Measurements from ENCODE around the gene CCNT1. TPM values are rescaled to one million over a fixed set of nuclear protein-coding genes. Genes with fewer than 3 reads are reported as not detected.
"Not testable (repeated sequence)": the region's sequence is repeated elsewhere in the genome, so short reads cannot be mapped to it uniquely, and the experiment has no call there.

Gene CCNT1
- total RNA-seq, 1 donor from 2014 or later, result 49.2 TPM

- Mint-ChIP-seq H3K4me3 (ENCODE audit: unreplicated experiment) (peak overlapping the region; percentile 99), H3K27ac (ENCODE audit: unreplicated experiment) (no peak overlapping the region), H3K4me1 (ENCODE audit: low read depth, unreplicated experiment) (peaks cover 21% of the 10 kb centered on the region), H3K36me3 (ENCODE audit: low read depth, unreplicated experiment) (peaks cover 16% of the 10 kb centered on the region), H3K27me3 (ENCODE audit: low read depth, unreplicated experiment) (no peaks in the 10 kb centered on the region), H3K9me3 (ENCODE audit: unreplicated experiment) (no peaks in the 10 kb centered on the region)
- H2AFZ ChIP-seq (ENCODE audit: low read depth, low read length), result no peak overlapping the region
- no peak for TF ChIP-seq EZH2 (IDR thresholded peaks at IDR 0.05; ENCODE audit: insufficient read depth, low read length)
- TF ChIP-seq, protein P1, sequence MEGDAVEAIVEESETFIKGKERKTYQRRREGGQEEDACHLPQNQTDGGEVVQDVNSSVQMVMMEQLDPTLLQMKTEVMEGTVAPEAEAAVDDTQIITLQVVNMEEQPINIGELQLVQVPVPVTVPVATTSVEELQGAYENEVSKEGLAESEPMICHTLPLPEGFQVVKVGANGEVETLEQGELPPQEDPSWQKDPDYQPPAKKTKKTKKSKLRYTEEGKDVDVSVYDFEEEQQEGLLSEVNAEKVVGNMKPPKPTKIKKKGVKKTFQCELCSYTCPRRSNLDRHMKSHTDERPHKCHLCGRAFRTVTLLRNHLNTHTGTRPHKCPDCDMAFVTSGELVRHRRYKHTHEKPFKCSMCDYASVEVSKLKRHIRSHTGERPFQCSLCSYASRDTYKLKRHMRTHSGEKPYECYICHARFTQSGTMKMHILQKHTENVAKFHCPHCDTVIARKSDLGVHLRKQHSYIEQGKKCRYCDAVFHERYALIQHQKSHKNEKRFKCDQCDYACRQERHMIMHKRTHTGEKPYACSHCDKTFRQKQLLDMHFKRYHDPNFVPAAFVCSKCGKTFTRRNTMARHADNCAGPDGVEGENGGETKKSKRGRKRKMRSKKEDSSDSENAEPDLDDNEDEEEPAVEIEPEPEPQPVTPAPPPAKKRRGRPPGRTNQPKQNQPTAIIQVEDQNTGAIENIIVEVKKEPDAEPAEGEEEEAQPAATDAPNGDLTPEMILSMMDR (IDR thresholded peaks at IDR 0.05; ENCODE audit: insufficient read depth, low read depth, low read length), result no peak
- H3K27ac ChIP-seq (ENCODE audit: low read depth, low read length), result no peak overlapping the region
- H3K4me2 ChIP-seq (ENCODE audit: low read length), result peak overlapping the region; percentile 81
- no peak overlapping the region for H3K9ac ChIP-seq (ENCODE audit: low read length)
- peaks cover 20% of the 10 kb centered on the region for H3K4me1 ChIP-seq (ENCODE audit: insufficient read depth, low read length)
- H3K79me2 ChIP-seq (ENCODE audit: insufficient read depth, low read length), result peaks cover 41% of the 10 kb centered on the region
- no peaks in the 10 kb centered on the region for H3K27me3 ChIP-seq (ENCODE audit: insufficient read depth, low read length)
- DNase-seq (ENCODE audit: low read depth) (no peak), FAIRE-seq (no peak)
- peaks cover 39% of the 10 kb centered on the region for H4K20me1 ChIP-seq (ENCODE audit: insufficient read depth, low read length)
- peak overlapping the region; percentile 97 for H3K4me3 ChIP-seq (ENCODE audit: insufficient read depth, low read depth, low read length)
- H3K36me3 ChIP-seq (ENCODE audit: insufficient read depth, low read length), result peaks cover 15% of the 10 kb centered on the region
- no peaks in the 10 kb centered on the region for H3K9me3 ChIP-seq (ENCODE audit: insufficient read depth, low read depth, low read length)
These were observed 33.6 kb downstream of the CCNT1 start for GRCh38 chr12:48682927-48683326.

GRCh38 chr12:48682533-48682905 lies 34.0 kb downstream of the CCNT1 start:
- H3K27me3 ChIP-seq (ENCODE audit: insufficient read depth, low read length); H3K27ac ChIP-seq (ENCODE audit: low read depth, low read length); FAIRE-seq; H3K27me3 Mint-ChIP-seq (ENCODE audit: low read depth, unreplicated experiment); H3K9me3 ChIP-seq (ENCODE audit: insufficient read depth, low read depth, low read length); H3K9me3 Mint-ChIP-seq (ENCODE audit: unreplicated experiment); DNase-seq (ENCODE audit: low read depth): not testable (repeated sequence)
- Mint-ChIP-seq H3K36me3 (ENCODE audit: low read depth, unreplicated experiment) (peaks cover 16% of the 10 kb centered on the region), H3K27ac (ENCODE audit: unreplicated experiment) (peak overlapping the region; percentile 58), H3K4me1 (ENCODE audit: low read depth, unreplicated experiment) (peaks cover 24% of the 10 kb centered on the region), H3K4me3 (ENCODE audit: unreplicated experiment) (peak overlapping the region; percentile 99)
- Histone ChIP-seq H3K9ac (ENCODE audit: low read length) (peak overlapping the region; percentile 64), H3K4me2 (ENCODE audit: low read length) (peak overlapping the region; percentile 81), H3K79me2 (ENCODE audit: insufficient read depth, low read length) (peaks cover 45% of the 10 kb centered on the region), H3K4me1 (ENCODE audit: insufficient read depth, low read length) (peaks cover 20% of the 10 kb centered on the region), H2AFZ (ENCODE audit: low read depth, low read length) (peak overlapping the region; percentile 79), H4K20me1 (ENCODE audit: insufficient read depth, low read length) (peaks cover 42% of the 10 kb centered on the region), H3K36me3 (ENCODE audit: insufficient read depth, low read length) (peaks cover 15% of the 10 kb centered on the region), H3K4me3 (ENCODE audit: insufficient read depth, low read depth, low read length) (peak overlapping the region; percentile 97)

DNA sequence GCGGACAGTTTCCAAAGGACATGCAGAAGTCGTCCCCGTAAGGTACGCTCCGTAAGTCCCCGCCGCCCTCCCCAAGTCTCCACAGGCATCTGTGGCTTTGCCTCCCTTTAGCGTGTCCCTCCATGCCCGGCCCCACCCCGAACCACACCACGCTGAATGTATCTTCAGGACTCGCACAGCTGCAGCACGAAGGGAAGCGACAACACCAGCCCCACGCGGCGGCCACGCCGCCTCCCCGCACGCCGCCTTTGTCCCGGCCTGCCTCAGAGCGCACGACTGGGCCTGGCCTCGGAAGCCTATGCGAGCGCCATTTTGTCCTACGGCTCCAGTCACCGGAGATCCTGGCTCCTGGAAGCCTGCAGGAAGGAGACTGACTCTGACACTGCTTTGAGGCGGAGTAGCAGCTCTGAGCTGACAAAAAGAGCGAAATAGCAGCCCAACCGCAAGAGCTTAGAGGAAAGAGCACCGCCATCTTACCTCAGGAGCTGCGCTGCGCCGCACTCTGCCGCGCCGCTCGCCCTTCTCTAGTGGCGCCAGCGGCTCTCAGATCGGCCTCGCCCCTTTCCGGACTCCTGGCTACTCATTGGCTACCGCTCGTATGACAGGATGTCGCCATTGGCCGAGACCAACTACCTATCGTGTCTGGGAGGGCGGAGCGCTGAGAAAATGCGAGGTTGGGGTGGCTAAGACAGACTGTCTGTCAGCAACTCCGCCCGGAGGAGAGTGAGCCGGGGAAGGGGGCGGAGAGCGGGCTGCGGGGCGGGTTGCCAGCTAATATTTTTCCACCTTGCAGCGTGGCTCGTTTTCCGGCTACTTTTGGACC lies 34.6 kb downstream of the CCNT1 start, which contains the start of gene KANSL2:
KANSL2 (minus strand) TSS at position 529 of the 823 bp plus-strand sequence. CDS start 606 bp downstream, outside the sequence.
- peak within 1 kb of the TSS; percentile 85 for H3K27ac Mint-ChIP-seq (ENCODE audit: unreplicated experiment)
- no peak for FAIRE-seq

More for the DNA sequence above, 34.6 kb downstream of the CCNT1 start, which contains the start of gene KANSL2:
- peak; percentile 98 for DNase-seq (ENCODE audit: low read depth)
- Histone ChIP-seq H3K4me3 (ENCODE audit: insufficient read depth, low read depth, low read length) (peak within 1 kb of the TSS; percentile 97), H3K9ac (ENCODE audit: low read length) (peak within 1 kb of the TSS; percentile 96), H3K4me2 (ENCODE audit: low read length) (peak within 1 kb of the TSS; percentile 90), H3K9me3 (ENCODE audit: insufficient read depth, low read depth, low read length) (no peaks in the 10 kb centered on the region), H3K27ac (ENCODE audit: low read depth, low read length) (peak within 1 kb of the TSS; percentile 92), H3K79me2 (ENCODE audit: insufficient read depth, low read length) (peaks cover 51% of the 10 kb centered on the region), H3K4me1 (ENCODE audit: insufficient read depth, low read length) (peaks cover 24% of the 10 kb centered on the region), H4K20me1 (ENCODE audit: insufficient read depth, low read length) (peaks cover 47% of the 10 kb centered on the region), H3K27me3 (ENCODE audit: insufficient read depth, low read length) (no peaks in the 10 kb centered on the region), H2AFZ (ENCODE audit: low read depth, low read length) (peak within 1 kb of the TSS; percentile 92), H3K36me3 (ENCODE audit: insufficient read depth, low read length) (peaks cover 19% of the 10 kb centered on the region)
- H3K4me1 Mint-ChIP-seq (ENCODE audit: low read depth, unreplicated experiment), result peaks cover 27% of the 10 kb centered on the region
- H3K36me3 Mint-ChIP-seq (ENCODE audit: low read depth, unreplicated experiment), result peaks cover 18% of the 10 kb centered on the region
- peak within 1 kb of the TSS; percentile 99 for H3K4me3 Mint-ChIP-seq (ENCODE audit: unreplicated experiment)
- H3K9me3 Mint-ChIP-seq (ENCODE audit: unreplicated experiment), result no peaks in the 10 kb centered on the region
- TF ChIP-seq, protein P1 (IDR thresholded peaks at IDR 0.05; ENCODE audit: insufficient read depth, low read depth, low read length), result no peak
- TF ChIP-seq EZH2 (IDR thresholded peaks at IDR 0.05; ENCODE audit: insufficient read depth, low read length), result no peak
- H3K27me3 Mint-ChIP-seq (ENCODE audit: low read depth, unreplicated experiment), result no peaks in the 10 kb centered on the region
